Posterior cingulate gyrus (tissue), 11 donors: ENCODE results near the gene C12orf76.
A peak's percentile ranks its signal among the peaks of the same experiment; 100 is the strongest.

Experiments
- DNase-seq, 10 donors: peaks; one replicate each; pipeline versions ENCODE4 v3.0.0 to v3.0.0-alpha.2; 2020 to 2021; ENCODE audit warnings: mixed read lengths in 3 of 10
- intact Hi-C: fragments of 100-400 bp; cut with DNase I; formaldehyde crosslinking; loops from one replicate; pipeline ENCODE4 v1.15.1; 2023

C12orf76 gene

DNA sequence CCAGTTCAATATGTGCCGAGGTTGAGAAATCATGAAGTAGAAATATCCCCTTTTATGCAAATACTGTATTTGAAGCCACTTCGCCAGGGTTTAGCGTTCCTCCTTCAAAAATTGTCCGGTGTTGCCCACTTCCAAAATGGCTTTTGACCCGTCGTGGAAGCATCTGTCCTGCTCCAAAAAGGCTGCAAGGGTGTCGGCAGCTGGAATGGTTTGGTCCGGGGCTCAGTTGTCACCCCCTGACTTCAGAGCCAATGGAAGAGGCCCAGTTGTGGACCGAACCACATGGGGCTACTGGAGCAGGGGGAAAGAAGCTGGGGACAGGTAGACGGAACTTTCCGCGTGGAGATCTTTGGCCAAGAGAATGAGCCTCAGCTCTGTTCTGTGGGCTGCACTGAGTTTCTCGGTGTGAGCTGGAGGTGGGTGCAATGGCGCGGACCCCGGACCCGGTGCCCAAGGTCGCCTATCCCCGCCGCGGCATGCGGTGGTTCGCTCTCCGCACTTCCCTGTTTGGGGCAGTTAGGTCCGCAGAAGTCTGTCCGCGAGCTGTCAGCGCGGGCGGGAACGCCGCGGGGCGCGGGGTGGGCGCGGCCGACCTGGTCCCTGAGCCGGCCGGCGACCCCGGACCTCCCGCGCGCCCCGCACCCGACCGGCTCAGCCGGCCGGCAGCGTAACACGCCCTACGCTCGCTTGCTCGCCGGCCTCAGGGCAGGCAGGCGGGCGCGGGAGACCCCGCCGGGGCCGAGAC is 49.2 kb downstream of the C12orf76 start, which contains the start of gene ANKRD13A:
ANKRD13A (plus strand) TSS at position 527 of the 745 bp plus-strand sequence. CDS start 259 bp downstream, outside the sequence.
- intact Hi-C loops = loop anchor here (5.0 kb wide), 1 partner anchor 97 kb away; the partner anchor contains the start of gene TCHP
- peak; percentile 81 to 98 (median 89) for DNase-seq

DNA sequence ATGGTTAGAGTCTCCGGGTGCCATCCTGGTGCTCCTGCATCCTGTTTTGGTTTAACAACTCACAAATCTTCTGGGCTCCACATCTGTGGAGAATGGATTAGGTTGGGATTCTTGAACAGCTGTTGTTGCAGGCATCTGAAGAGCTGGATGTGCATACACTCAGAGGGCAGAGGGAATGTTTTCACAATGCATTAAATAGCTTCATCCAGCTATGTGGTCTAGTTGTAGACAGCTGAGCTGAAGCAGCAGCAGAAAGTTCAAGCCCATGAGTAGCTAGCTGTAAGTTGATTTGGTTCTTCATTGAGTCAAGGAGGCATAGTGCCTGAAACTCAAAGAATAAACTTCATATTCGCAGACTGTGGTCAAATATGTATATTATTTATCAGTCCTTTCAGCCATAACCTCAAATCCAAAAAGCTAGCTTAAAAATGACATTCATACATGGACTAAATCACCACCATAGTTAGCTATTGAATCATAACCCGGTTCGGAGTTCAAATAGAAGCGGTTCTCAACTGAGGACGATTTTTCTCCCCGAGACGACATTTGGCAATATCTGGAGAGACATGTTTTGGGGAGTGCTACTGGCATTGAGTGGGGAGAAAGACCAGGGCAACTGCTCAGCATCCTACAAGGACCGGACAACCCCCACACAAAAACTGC is 50.0 kb downstream of the C12orf76 start:
- DNase-seq = no peak
- intact Hi-C loops = loop anchor here (5.0 kb wide), 1 partner anchor 96 kb away; the partner anchor contains the start of gene TCHP

GRCh38 chr12:109997393-109997792 is 50.9 kb downstream of the C12orf76 start:
- DNase-seq = no peak
- intact Hi-C loops = loop anchor here (5.0 kb wide), 1 partner anchor 95 kb away; the partner anchor contains the start of gene TCHP

DNA sequence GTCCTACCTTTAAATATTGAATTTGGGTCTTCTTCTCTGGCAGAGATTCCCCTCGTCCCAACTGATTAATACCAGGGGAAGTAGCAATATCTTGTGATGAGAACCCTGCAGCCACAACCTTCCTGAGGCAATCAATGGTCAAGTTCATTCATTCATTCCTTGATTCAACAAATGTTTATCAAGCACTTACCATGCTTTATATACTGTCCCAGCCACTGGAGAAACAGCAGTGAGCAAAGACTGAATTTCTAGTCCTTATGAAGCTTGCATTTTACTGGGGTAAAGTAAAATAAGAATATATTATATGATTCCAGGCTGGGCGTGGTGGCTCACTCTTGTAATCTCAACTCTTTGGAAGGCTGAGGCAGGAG is 51.9 kb downstream of the C12orf76 start:
- intact Hi-C loops = loop anchor here (5.0 kb wide), 1 partner anchor 94 kb away; the partner anchor contains the start of gene TCHP
- no peak for DNase-seq

DNA sequence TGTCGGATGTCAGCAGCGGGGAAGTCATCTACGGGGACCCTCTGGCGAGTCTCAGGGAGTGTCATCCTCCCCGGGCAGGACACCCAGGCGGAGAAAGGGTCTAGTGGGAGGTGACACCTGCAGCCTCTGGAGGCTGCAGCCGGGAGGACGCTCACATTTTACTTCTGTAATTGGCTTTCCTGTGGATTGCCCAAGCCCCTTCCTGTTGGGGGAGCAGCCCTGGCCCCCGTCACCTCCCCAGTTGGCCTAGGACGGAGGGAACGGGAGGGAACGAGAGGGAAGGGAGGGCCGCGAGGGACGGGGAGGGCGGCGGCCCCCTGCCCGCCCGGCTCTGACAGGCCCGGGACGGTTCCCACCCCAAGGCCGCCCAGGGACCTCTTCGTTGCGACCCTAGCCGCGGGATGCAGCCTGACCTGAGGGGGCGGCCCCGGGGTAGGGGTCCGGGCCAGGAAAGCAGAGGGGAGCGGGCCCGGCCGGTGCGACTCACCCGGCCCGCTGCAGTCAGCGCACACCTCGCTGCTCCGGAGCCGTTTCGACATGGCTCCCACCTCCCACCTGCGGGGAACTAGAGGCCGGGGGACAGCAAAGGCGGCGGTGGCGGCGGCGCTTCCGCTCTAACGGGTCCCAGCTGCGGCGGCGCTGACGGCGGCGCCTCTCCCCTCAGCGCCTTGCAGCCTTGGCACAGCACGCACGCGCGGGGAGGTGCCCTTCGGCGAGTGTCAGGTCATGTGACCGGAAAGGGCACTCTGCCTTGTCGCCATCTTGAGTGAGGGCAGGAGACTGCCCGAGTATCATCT is 52.4 kb downstream of the C12orf76 start, which contains the start of gene GIT2:
GIT2 (minus strand) TSS at position 683 of the 797 bp plus-strand sequence; CDS start at position 539, 144 bp downstream.
- intact Hi-C loops = loop anchor here (5.0 kb wide), 1 partner anchor 94 kb away; the partner anchor contains the start of gene TCHP
- peak; percentile 91 to 99 (median 95) for DNase-seq

GRCh38 chr12:109995361-109995685 is 53.0 kb downstream of the C12orf76 start:
- no peak for DNase-seq
- intact Hi-C loops = loop anchor here (5.0 kb wide), 1 partner anchor 93 kb away; the partner anchor contains the start of gene TCHP

GRCh38 chr12:109994401-109995175 is 53.7 kb downstream of the C12orf76 start:
- DNase-seq = no peak
- intact Hi-C loops = loop anchor here (5.0 kb wide), 1 partner anchor 92 kb away; the partner anchor contains the start of gene TCHP

DNA sequence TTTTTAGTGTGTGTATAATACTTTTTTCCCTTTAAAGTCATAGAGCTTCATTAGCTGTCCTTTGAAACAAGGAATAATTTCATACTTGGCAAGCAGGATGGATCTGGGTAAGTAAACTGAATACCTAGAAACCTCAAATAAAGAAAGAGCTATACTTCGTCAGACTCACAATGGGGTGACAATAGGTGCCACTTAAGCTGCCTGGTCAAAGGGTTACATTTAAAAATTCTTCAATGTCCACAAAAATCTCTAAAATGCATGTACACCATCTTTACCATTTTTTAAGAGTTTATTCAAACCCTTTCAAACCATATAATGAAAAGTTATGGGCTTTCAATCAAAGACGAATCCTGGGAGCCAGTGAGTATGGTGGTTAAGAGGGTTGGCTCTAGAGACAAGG is 55.2 kb downstream of the C12orf76 start:
- intact Hi-C loops = no loop called here
- no peak for DNase-seq

GRCh38 chr12:109991586-109991985 is 56.7 kb downstream of the C12orf76 start:
- intact Hi-C loops = no loop called here
- no peak for DNase-seq
